OCI-LY7 (cell line): ENCODE measurements around the gene AIP. TPM values are rescaled to one million over a fixed set of nuclear protein-coding genes. Genes with fewer than 3 reads are reported as not detected.

Experiments used
- BruUV-seq: library from RNA; stranded (reverse); fragments of 400-500 nt; replicated peaks from 2 replicates; lab custom pipeline; 2021; lab: Mats Ljungman, UMichigan
- CTCF ChIA-PET: fragments of 300-600 bp; sonication (Branson Sonifier 250); formaldehyde crosslinking; loops from one replicate; lab custom pipeline; 2022; ENCODE audit warnings: antibody characterized with exemption; ENCODE audit not compliant: unreplicated experiment; lab: Charles Lee
- POLR2A ChIA-PET: fragments of 300-600 bp; sonication (Branson Sonifier 250); formaldehyde crosslinking; loops from one replicate; lab custom pipeline; 2022; ENCODE audit warnings: antibody characterized with exemption; lab: Charles Lee
- DNase-seq: peaks from one replicate; pipeline ENCODE4 v3.0.0-alpha.2; 2015; ENCODE audit warnings: low spot score
- H2AFZ ChIP-seq: fragments of 200-600 bp; sonication (generic), shearing (Covaris generic); 2 replicates; pipeline ENCODE4 v1.6.1; 2014; ENCODE audit warnings: mild to moderate bottlenecking, antibody characterized with exemption, low read length, moderate library complexity
- H3K27ac ChIP-seq: fragments of 200-600 bp; sonication (generic); 2 replicates; pipeline ENCODE4 v1.5.1; 2014; ENCODE audit warnings: mixed run types, low read depth, mild to moderate bottlenecking, moderate library complexity, low read length, inconsistent platforms; ENCODE audit not compliant: poor library complexity, severe bottlenecking
- H3K36me3 ChIP-seq: fragments of 200-600 bp; sonication (generic); 2 replicates; pipeline ENCODE4 v1.6.1; 2014; ENCODE audit warnings: mild to moderate bottlenecking, antibody characterized with exemption, low read length, moderate library complexity, mixed read lengths; ENCODE audit not compliant: insufficient read depth
- H3K4me1 ChIP-seq: fragments of 200-600 bp; sonication (generic); 2 replicates; pipeline ENCODE4 v1.5.1; 2014; ENCODE audit warnings: mild to moderate bottlenecking, low read length; ENCODE audit not compliant: insufficient read depth, poor library complexity, severe bottlenecking
- H3K4me2 ChIP-seq: fragments of 200-600 bp; sonication (generic); 2 replicates; pipeline ENCODE4 v1.6.1; 2014; ENCODE audit warnings: mild to moderate bottlenecking, low read length
- H3K4me3 ChIP-seq: fragments of 200-600 bp; sonication (generic); 2 replicates; pipeline ENCODE4 v1.5.1; 2014; ENCODE audit warnings: mild to moderate bottlenecking, low read depth, low read length; ENCODE audit not compliant: poor library complexity, severe bottlenecking
- H3K79me2 ChIP-seq: fragments of 200-600 bp; sonication (generic); 2 replicates; pipeline ENCODE4 v1.6.1; 2016; ENCODE audit warnings: low read depth, mild to moderate bottlenecking, low read length, moderate library complexity, mixed read lengths; ENCODE audit not compliant: insufficient read depth
- H3K9me2 ChIP-seq: fragments of 200-600 bp; sonication (generic); 2 replicates; pipeline ENCODE4 v1.6.1; 2016; ENCODE audit warnings: mild to moderate bottlenecking, low read length, mixed read lengths; ENCODE audit not compliant: insufficient read depth
- H3K9me3 ChIP-seq: fragments of 200-600 bp; sonication (generic); 2 replicates; pipeline ENCODE4 v1.6.1; 2014; ENCODE audit warnings: mild to moderate bottlenecking, mixed run types, low read length, mixed read lengths
- H4K20me1 ChIP-seq: fragments of 200-600 bp; sonication (generic); 2 replicates; pipeline ENCODE4 v1.6.1; 2014; ENCODE audit warnings: mild to moderate bottlenecking, antibody characterized with exemption, low read length, moderate library complexity, mixed read lengths; ENCODE audit not compliant: insufficient read depth
- CTCF ChIP-seq: fragments of 200-600 bp; sonication (generic); conservative IDR thresholded peaks from 2 replicates; pipeline ENCODE4 v1.5.1; 2014; ENCODE audit warnings: mild to moderate bottlenecking, antibody characterized with exemption, low read length, moderate library complexity, mixed read lengths
- EZH2phosphoT487 ChIP-seq: fragments of 200-600 bp; sonication (generic); IDR thresholded peaks from 2 replicates; pipeline ENCODE4 v1.6.1; 2018; ENCODE audit warnings: low read depth, borderline replicate concordance, mild to moderate bottlenecking, mixed run types, antibody characterized with exemption, low read length, moderate library complexity, mixed read lengths
- intact Hi-C: fragments of 100-400 bp; cut with micrococcal nuclease; formaldehyde crosslinking; loops from one replicate; pipeline ENCODE4 v1.10.0; 2022; ENCODE audit not compliant: unreplicated experiment
- total RNA-seq, 2 experiments: library from RNA; depleted of rRNA in 1 of 2; stranded (reverse); fragments of >200 nt in 1 of 2; shearing (Covaris generic) in 1 of 2; gene quantifications; 2 replicates each; pipeline ENCODE4 v1.2.3, GENCODE V29; 2014 to 2022

Gene AIP
- total RNA-seq, 2 experiments from 2014 or later: 112 to 125 TPM

DNA sequence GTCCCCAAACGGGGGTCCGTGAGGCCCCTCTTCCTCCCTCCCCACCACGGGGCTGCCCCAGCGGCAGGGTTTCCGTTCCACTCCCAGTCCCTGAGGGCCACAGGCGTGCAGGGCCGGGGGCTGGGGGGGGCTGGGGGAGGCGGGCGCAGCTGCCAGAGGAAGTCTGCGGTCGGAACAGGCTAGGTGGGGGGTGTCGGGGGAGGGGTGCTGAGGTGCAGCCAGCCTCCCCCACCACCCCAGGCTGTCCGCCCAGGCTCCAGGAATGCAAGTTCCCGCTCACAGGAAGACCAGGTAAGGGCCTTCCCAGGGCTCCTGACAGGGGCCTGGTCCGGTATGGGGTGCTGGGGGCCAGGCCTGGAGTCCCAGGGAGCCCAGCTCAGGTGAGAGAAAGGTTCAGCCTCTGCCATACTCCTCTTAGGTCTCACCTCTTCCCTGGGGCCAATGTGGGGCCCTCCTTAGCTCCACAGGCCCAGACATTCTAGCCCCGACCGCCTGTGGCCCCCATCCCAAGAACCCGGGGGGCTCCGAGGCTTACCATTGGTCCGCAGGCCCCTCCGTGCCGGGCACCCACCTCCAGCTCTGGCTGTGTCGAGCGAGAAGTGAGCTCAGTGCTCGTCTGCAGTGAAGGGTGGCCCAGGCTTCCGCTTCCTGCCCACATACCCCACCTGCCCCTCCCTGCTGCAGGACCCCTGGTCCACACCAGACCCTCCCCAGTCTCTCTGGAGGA, 45.6 kb upstream of the AIP start, which contains the start of gene PTPRCAP:
Gene PTPRCAP, minus strand, starts transcription at position 601 of the 727 bp plus-strand sequence. Its CDS starts 63 bp downstream, at position 538.
- CTCF ChIA-PET: interaction anchor here (0.6 to 1.0 kb wide), 3 partner anchors 12 to 84 kb away, joined by 3 to 11 read pairs (median 3); no protein-coding TSS in a partner anchor
- Histone ChIP-seq H4K20me1 (peaks cover 12% of the 10 kb centered on the region), H3K9me3 (no peaks in the 10 kb centered on the region), H3K4me1 (peaks cover 82% of the 10 kb centered on the region), H3K4me2 (peak within 1 kb of the TSS; percentile 97), H3K27ac (peak within 1 kb of the TSS; percentile 94), H3K79me2 (peaks cover 29% of the 10 kb centered on the region), H3K9me2 (no peaks in the 10 kb centered on the region), H2AFZ (no peak within 1 kb of the TSS), H3K4me3 (peak within 1 kb of the TSS; percentile 81), H3K36me3 (peaks cover 59% of the 10 kb centered on the region)
- POLR2A ChIA-PET: interaction anchor here (0.6 to 3.6 kb wide), 16 partner anchors 8 to 207 kb away, joined by 3 to 38 read pairs (median 6); partner anchors contain the start of genes PPP1CA, RAD9A, RPS6KB2 and TBC1D10C
- no peak for TF ChIP-seq EZH2phosphoT487
- no peak for TF ChIP-seq CTCF
- DNase-seq: peak; percentile 89
- BruUV-seq: no TSS peak
- intact Hi-C loops: loop anchor here (1.0 to 2.0 kb wide), 4 partner anchors 27 to 69 kb away; partner anchors contain the start of gene TMEM134

DNA sequence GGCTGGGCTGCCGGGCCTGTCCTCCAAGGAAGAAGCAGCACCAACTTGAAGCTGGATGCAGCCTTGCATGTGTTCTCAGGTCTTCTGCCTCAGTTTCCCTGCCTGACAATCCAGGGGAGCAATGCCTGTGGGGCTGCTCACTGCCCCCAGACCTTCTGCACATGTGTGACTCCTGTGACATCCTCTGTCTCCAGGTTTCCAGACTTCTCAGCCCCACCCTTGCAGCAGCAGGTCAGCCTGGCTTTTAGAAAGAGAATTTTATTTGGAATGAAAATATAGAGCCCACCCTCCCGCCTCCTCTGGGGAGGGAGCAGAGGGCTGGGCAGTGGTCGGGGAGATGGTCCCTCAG, 45.0 kb upstream of the AIP start:
- Histone ChIP-seq H4K20me1 (peaks cover 12% of the 10 kb centered on the region), H3K9me3 (no peaks in the 10 kb centered on the region)
- POLR2A ChIA-PET: interaction anchor here (0.6 to 3.6 kb wide), 18 partner anchors 8 to 652 kb away, joined by 3 to 38 read pairs (median 6); partner anchors contain the start of genes PPP1CA, RAD9A, RPS6KB2 and TBC1D10C

More for the DNA sequence above, 45.0 kb upstream of the AIP start:
- H3K79me2 ChIP-seq: peaks cover 29% of the 10 kb centered on the region
- no peak for TF ChIP-seq EZH2phosphoT487
- no peak for TF ChIP-seq CTCF
- H3K9me2 ChIP-seq: no peaks in the 10 kb centered on the region
- peak overlapping the region; percentile 81 for H3K4me3 ChIP-seq
- no peak for DNase-seq
- peaks cover 87% of the 10 kb centered on the region for H3K4me1 ChIP-seq
- no peak overlapping the region for H2AFZ ChIP-seq
- CTCF ChIA-PET: interaction anchor here (0.6 to 1.8 kb wide), 4 partner anchors 12 to 85 kb away, joined by 3 to 11 read pairs (median 5); partner anchors contain the start of gene PPP1CA
- H3K27ac ChIP-seq: peak overlapping the region; percentile 94
- intact Hi-C loops: loop anchor here (1.0 to 2.0 kb wide), 4 partner anchors 27 to 69 kb away; partner anchors contain the start of gene TMEM134
- TSS peak; percentile 25 for BruUV-seq
- peak overlapping the region; percentile 97 for H3K4me2 ChIP-seq
- peaks cover 53% of the 10 kb centered on the region for H3K36me3 ChIP-seq
